Ovary (tissue), 3 donors: ENCODE measurements around the gene ZNF888.

Experiments
- EP300 ChIP-seq: sonication (generic); formaldehyde crosslinking; IDR thresholded peaks from one replicate; pipeline ENCODE4 v1.6.1; 2017; ENCODE audit warnings: antibody characterized with exemption
- POLR2A ChIP-seq: fragments of 450-650 bp; IDR thresholded peaks from one replicate; pipeline ENCODE4 v1.6.1; 2017; ENCODE audit warnings: antibody characterized with exemption, mild to moderate bottlenecking, moderate library complexity
- TF ChIP-seq, protein P1 (sequence below), 3 donors: fragments of 450-650 bp in 2 of 3; fragments of 200-600 bp in 1 of 3; IDR thresholded peaks; one replicate each; pipeline versions ENCODE4 v1.5.1 to v1.8.0; 2016 to 2022; ENCODE audit warnings: antibody characterized with exemption in 3 of 3, mild to moderate bottlenecking in 1 of 3
- donor health status: DM: no; HTN: no; CAD: no.

DNA sequence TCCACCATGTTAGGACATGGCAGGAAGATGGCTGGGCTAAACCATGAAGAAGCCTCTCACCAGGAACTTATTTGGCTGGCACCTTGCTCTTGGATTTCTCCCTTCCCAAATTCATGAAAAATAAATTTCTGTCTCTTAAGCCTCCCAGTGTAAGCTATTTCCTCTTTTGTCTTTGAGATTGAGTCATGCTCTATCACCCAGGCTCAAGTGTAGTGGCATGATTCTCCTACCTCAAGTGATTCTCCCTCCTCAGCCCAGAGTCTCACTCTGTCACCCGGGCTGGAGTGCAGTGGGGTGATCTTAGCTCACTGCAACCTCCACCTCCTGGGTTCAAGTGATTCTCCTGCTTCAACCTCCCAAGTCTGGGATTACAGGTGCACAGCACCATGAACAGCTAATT is 12.6 kb downstream of the ZNF888 start:
- TF ChIP-seq, protein P1, sequence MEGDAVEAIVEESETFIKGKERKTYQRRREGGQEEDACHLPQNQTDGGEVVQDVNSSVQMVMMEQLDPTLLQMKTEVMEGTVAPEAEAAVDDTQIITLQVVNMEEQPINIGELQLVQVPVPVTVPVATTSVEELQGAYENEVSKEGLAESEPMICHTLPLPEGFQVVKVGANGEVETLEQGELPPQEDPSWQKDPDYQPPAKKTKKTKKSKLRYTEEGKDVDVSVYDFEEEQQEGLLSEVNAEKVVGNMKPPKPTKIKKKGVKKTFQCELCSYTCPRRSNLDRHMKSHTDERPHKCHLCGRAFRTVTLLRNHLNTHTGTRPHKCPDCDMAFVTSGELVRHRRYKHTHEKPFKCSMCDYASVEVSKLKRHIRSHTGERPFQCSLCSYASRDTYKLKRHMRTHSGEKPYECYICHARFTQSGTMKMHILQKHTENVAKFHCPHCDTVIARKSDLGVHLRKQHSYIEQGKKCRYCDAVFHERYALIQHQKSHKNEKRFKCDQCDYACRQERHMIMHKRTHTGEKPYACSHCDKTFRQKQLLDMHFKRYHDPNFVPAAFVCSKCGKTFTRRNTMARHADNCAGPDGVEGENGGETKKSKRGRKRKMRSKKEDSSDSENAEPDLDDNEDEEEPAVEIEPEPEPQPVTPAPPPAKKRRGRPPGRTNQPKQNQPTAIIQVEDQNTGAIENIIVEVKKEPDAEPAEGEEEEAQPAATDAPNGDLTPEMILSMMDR (IDR thresholded peaks at IDR 0.05) = no peak
- TF ChIP-seq POLR2A (no peak), EP300 (no peak)
